Medulla oblongata (tissue), 1 donor: Measurements from ENCODE around the gene SEMA3B.

Experiments used
- DNase-seq: peaks from one replicate; pipeline ENCODE4 v3.0.0-alpha.2; 2015; ENCODE audit errors: extremely low spot score

SEMA3B gene

GRCh38 chr3:50317300-50317699 is 48.4 kb downstream of the SEMA3B start:
- DNase-seq: no peak

- DNase-seq: no peak
These were observed 49.2 kb downstream of the SEMA3B start for GRCh38 chr3:50318163-50318562.

GRCh38 chr3:50318615-50319014 is 49.7 kb downstream of the SEMA3B start:
- no peak for DNase-seq

GRCh38 chr3:50319181-50319893 is 50.4 kb downstream of the SEMA3B start:
- no peak for DNase-seq

- DNase-seq: no peak
These were observed 51.1 kb downstream of the SEMA3B start for GRCh38 chr3:50319894-50320625.

- peak; percentile 92 for DNase-seq
These were observed 51.9 kb downstream of the SEMA3B start for GRCh38 chr3:50320853-50321335.

- DNase-seq: peak; percentile 90
These were observed 52.6 kb downstream of the SEMA3B start for GRCh38 chr3:50321336-50322114.

- DNase-seq: no peak
These were observed 53.1 kb downstream of the SEMA3B start for GRCh38 chr3:50322115-50322385.

- DNase-seq: no peak
These were observed 53.6 kb downstream of the SEMA3B start, which contains the start of gene HYAL2 for GRCh38 chr3:50322386-50323091. TSS of gene HYAL2 (minus strand) at chr3:50322745. CDS start at chr3:50320489, 2,256 bp downstream.

GRCh38 chr3:50323092-50323600 is 54.2 kb downstream of the SEMA3B start:
- no peak for DNase-seq

- no peak for DNase-seq
These were observed 54.8 kb downstream of the SEMA3B start for GRCh38 chr3:50323614-50324199.

GRCh38 chr3:50324351-50325112 is 55.6 kb downstream of the SEMA3B start:
- peak; percentile 81 for DNase-seq

GRCh38 chr3:50325113-50325480 is 56.1 kb downstream of the SEMA3B start:
- DNase-seq: no peak

- no peak for DNase-seq
These were observed 56.7 kb downstream of the SEMA3B start for GRCh38 chr3:50325497-50326181.

GRCh38 chr3:50326182-50326541 is 57.2 kb downstream of the SEMA3B start:
- no peak for DNase-seq

- DNase-seq: no peak
These were observed 58.2 kb downstream of the SEMA3B start for GRCh38 chr3:50327129-50327528.
